ENCODE data around the gene SGK2.
"Not testable (repeated sequence)": the region's sequence is repeated elsewhere in the genome, so short reads cannot be mapped to it uniquely, and the experiment has no call there.

Gene SGK2

GRCh38 chr20:43563991-43564390 lies 5.2 kb downstream of the SGK2 start:
- DNase-seq, result no peak

DNA sequence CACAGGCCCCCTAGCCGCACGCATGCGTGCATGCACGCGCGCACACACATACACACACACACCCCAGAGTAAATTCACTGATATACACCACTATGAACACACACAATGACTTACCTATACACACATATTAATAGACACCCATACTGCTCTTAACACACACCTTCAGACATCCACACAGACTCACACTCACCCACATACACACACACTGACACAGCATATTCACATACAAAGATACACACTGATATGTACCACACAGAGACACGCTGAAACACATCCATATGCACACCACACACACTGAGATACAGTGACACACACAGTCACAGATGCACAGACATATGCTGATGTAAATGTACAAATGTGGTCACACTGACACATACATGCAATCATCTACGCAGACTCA lies 5.6 kb downstream of the SGK2 start:
- no peak for DNase-seq

DNA sequence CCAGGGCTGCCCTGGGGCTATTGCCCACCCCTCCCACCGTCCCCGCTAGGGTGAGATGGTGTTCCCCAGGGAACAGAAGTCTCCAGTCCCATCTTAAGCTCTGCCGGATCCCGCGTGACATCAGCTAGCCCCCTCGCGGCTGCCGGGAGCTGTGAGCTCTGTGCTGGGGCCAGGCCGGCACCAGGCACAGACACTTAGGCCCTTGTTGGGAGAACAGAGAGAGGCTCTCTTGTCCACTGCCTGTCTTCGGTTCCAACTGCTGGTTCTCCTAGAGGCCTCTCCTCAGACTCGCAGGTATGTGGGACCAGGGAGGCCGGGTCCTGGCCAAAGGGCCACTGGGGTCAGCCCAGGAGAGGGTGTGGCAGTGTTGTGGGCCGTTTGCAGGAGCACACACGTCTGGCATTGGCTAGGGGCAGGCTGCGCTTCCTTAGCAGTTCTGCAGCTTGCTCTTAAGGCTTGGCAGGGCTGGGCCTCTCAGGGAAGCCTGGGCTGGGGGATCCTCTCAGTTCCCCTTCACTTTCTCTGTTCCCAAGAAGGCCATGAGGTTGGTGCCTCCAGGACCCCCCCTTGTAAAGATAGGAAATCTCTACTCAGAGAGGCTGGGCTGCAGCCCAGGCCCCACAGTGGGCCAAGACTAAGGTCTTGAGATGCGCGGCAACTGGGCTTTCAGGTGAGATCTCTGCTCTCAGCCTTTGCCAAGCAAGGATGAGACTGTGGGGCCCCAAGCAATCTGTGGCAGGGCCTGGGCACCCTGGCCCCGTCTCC lies 6.3 kb downstream of the SGK2 start:
- no peak for DNase-seq

- no peak for DNase-seq
Measured at GRCh38 chr20:43565758-43566104, 6.9 kb downstream of the SGK2 start.

GRCh38 chr20:43567477-43567876 lies 8.7 kb downstream of the SGK2 start:
- DNase-seq, result no peak

DNA sequence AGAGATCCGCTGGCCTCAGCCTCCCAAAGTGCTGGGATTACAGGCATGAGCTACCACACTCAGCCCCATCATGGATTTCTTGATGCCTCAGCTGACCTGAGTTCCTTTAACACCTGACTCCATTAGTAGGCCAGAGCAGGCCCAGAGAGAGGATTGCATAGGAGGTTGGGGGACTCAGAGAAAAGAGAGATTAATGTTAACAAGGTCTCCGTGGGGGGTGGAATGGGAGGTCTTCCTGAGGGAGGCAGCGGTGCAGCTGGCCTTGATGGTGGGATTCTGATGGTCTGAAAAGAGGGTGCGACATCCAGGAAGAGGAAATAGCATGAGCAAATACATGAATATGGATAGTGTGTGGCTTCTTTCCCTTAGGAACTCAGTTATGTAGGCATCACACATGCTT lies 9.9 kb downstream of the SGK2 start:
- DNase-seq, result no peak

- no peak for DNase-seq
Measured at GRCh38 chr20:43569282-43569681, 10.5 kb downstream of the SGK2 start.

- DNase-seq, result no peak
Measured at GRCh38 chr20:43570496-43570895, 11.7 kb downstream of the SGK2 start.

- DNase-seq, result no peak
Measured at GRCh38 chr20:43571310-43571709, 12.5 kb downstream of the SGK2 start.

DNA sequence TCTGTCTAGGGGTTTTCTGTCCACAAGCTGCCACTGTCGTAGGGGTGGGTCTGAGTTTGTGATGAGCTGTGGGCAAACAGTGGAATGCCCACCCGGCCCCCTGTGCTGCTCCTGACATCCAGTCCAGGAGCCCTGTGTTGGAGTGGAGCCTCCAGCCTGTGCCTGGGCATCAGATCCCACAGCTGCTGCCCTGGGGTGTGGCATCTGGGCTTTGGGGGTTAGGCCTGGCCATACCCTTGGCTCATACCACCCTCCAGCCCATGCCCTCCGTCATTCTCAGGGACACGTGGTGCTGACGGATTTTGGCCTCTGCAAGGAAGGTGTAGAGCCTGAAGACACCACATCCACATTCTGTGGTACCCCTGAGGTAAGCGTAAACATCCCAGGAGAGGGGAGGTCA lies 12.9 kb downstream of the SGK2 start:
- no peak for DNase-seq

- DNase-seq, result no peak
Measured at GRCh38 chr20:43572891-43573290, 14.1 kb downstream of the SGK2 start.

DNA sequence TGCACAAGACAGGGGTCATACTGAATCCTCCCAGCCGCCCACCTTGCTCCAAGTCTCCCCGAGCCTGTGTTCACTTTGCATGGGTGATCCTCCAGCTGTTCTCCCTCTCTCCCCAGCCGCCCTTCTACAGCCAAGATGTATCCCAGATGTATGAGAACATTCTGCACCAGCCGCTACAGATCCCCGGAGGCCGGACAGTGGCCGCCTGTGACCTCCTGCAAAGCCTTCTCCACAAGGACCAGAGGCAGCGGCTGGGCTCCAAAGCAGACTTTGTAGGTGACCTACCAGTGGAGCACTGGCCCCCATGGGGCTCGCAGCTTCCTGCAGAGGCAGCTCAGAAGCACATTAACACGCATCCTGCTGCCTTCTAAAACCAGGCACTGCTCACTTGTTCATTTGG lies 17.3 kb downstream of the SGK2 start:
- no peak for DNase-seq

- DNase-seq, result no peak
Measured at GRCh38 chr20:43579861-43580793, 21.3 kb downstream of the SGK2 start.

- DNase-seq, result no peak
Measured at GRCh38 chr20:43583133-43583864, 24.5 kb downstream of the SGK2 start.

DNA sequence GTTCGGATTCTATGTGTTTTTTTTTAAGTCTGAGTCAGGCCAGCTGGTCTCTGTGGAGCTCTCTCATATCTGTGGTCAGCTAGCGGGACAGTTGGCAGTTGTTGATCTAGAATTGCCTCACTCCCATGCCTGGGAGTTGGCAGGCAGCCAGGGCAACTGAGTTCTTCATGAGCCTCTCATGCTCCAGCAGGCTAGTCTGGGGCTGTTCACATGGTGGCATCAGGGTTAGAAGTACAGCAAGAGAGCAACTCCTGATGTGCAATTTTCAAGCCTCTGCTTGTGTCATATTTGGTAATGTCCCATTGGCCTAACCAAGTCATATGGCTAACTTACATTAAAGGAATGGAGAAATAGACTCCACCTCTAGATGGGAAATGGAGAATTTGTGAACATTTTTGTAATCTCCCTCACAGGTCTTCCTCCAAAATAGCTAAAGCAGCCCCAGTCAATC lies 25.2 kb downstream of the SGK2 start:
- DNase-seq, result no peak

GRCh38 chr20:43584448-43585136 lies 25.8 kb downstream of the SGK2 start:
- no peak for DNase-seq

DNA sequence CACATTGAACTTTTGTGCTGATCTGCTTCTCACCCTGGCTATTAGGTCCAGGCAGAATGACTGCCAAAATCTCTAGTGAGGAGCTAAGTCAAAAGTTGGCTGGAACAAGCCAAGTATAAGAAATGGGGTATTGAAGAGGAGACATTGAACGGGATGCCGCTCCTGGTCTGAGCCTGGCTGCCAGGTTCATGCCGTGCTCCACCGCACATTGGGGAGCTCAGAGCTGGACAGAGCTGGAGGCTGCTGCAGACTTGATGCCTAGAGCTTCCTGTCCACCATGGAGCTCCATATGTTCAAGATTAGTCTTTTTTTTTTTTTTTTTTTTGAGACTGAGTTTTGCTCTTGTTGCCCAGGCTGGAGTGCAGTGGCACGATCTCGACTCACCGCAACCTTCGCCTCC lies 27.8 kb downstream of the SGK2 start:
- DNase-seq, result no peak

DNA sequence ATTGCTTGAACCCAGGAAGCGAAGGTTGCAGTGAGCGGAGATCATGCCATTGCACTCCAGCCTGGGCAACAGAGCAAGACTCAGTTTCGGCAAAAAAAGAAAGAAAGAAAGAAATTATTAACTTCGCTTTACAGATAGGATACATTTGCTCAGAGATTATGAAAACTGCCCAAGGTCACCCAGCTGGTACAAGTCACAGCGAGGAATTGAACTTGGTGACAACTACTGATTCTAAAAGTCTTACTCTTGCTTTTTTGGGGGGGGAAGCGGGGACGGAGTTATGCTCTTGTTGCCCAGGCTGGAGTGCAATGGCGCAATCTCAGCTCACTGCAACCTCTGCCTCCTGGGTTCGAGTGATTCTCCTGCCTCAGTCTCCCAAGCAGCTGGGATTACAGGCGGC lies 29.7 kb downstream of the SGK2 start:
- not testable (repeated sequence) for DNase-seq

DNA sequence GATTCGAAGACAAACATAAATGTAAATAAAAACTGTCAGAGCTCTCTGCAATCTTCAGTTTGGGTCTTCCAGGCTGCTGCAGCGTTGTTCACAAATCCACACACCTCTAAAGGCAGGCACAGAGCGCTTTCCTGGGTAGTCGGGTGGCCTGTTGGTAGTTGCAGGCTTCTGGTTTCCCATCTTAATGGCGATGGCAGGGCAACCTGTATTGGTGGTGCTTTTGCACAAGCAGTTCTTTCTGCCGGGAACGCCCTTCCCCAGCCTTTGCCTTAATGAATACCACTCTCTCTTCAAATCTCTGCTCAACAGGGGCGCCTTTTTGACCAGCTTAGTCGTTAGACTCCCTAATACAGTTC lies 31.2 kb downstream of the SGK2 start:
- no peak for DNase-seq

DNA sequence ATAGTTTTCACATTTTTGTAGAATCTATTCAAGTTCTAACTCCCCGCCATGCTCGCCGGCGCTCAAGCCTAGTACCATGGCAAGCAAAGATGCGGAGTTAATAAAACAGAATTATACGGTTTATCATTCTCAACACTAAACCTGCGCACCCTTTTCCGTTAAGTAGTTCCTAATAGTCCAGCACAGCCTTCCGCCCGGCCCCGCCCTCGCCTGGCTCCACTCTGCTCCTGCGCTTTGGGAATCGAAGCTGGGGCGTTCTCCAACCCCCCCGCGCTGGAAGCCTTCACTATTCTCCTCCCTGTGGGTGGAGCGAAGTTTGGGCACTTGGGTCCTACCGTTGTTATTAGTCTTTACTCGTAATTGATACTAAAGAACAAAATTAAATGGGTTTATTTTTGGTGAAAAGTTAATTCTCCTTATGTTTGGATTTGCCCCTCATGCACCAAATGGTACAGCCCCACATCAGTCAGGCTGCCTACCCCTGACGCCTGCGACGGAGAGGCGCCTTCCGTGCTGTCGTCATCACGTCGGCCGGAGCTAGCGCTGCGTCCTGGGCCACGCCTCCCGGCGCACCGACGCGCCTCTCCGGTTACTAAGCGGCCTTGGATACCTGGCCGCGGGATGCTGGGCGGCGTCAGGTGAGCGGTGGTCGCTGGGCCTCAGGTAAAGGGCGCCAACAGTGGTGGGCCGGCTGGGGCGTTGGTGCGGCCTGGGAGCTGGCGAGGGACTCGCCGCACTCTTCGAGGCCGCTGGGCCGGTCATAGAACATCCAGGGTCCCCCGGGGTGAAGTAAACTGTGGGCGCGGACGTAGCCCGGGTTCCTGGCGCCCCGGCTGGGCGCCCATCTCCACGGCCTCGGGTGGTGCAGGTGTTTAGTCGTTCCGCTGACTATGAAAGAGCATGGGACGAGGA lies 31.8 kb downstream of the SGK2 start, which contains the start of gene IFT52:
Gene IFT52 (plus strand): TSS at position 546 of the 912 bp plus-strand sequence. CDS start 3,762 bp downstream, outside the sequence.
- peak; percentile 82 for DNase-seq

GRCh38 chr20:43601960-43602359 lies 43.1 kb downstream of the SGK2 start:
- DNase-seq, result not testable (repeated sequence)

DNA sequence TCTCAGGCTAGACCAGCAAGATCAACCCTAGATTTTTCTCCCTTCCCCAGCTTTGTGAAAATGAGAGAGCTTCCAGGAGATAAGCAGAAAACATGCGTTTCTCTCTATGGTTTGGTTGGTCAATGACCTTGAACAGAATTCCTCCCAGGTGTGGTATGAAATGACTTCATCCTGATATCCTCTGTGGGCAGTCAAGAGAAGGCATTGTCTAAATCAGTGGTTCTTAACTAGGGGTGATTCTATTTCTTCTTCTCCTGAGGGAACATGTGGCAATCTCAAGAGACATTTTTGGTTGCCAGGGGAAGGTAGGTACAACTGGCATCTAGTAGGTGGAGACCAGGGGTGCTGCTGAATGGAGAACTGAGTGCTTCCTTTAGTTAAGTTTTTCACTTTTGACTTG lies 44.3 kb downstream of the SGK2 start:
- DNase-seq, result no peak
